Aorta (tissue), 5 donors: ENCODE results near the gene IFNE. TPM values are rescaled to one million over a fixed set of nuclear protein-coding genes. Genes with fewer than 3 reads are reported as not detected.

ENCODE experiments used
- ATAC-seq: fragments of 200-7000 bp; cut with Tn5 transposase; one replicate; pipeline ENCODE4 v1.9.1; 2022; ENCODE audit warnings: moderate library complexity; ENCODE audit not compliant: low FRiP score
- DNase-seq, 2 donors: peaks; one replicate each; pipeline ENCODE4 v3.0.0-alpha.2; 2020
- H3K27ac ChIP-seq, 2 donors: one replicate each; pipeline ENCODE4 v1.5.1; 2013; ENCODE audit warnings: low read length in 2 of 2, mild to moderate bottlenecking in 2 of 2, moderate library complexity in 2 of 2, control low read depth in 1 of 2, inconsistent platforms in 1 of 2, low read depth in 1 of 2
- H3K27me3 ChIP-seq, 2 donors: one replicate each; pipeline ENCODE4 v1.6.1; 2013; ENCODE audit warnings: control low read depth in 1 of 2, low read length in 1 of 2, mild to moderate bottlenecking in 1 of 2, moderate library complexity in 1 of 2; ENCODE audit not compliant: insufficient read depth in 2 of 2, control insufficient read depth in 1 of 2
- H3K36me3 ChIP-seq, 2 donors: one replicate each; pipeline ENCODE4 v1.6.1; 2013; ENCODE audit warnings: control low read depth in 1 of 2, low read length in 1 of 2, mild to moderate bottlenecking in 1 of 2; ENCODE audit not compliant: insufficient read depth in 2 of 2, control insufficient read depth in 1 of 2
- H3K4me1 ChIP-seq, 2 donors: one replicate each; pipeline ENCODE4 v1.6.1; 2013; ENCODE audit warnings: low read length in 2 of 2, control low read depth in 1 of 2, mild to moderate bottlenecking in 1 of 2, moderate library complexity in 1 of 2; ENCODE audit not compliant: insufficient read depth in 2 of 2, control insufficient read depth in 1 of 2
- H3K4me3 ChIP-seq, 2 donors: one replicate each; pipeline ENCODE4 v1.5.1; 2013; ENCODE audit warnings: low read length in 2 of 2, control low read depth in 1 of 2, mild to moderate bottlenecking in 1 of 2
- H3K9me3 ChIP-seq: one replicate; pipeline ENCODE4 v1.6.1; 2013; ENCODE audit warnings: mild to moderate bottlenecking, low read length; ENCODE audit not compliant: control insufficient read depth
- WGBS, 2 donors: extraction: QIAGEN DNeasy Blood & Tissue Kit; methylation state at CpG; one replicate each; pipeline ENCODE4 v1.1.7; 2013; 5-methylcytosine and 5-hydroxymethylcytosine counted together
- intact Hi-C, 2 donors: fragments of 100-400 bp; cut with DNase I; formaldehyde crosslinking; loops; one replicate each; pipeline versions ENCODE4 v1.14.2 to v1.15.0; 2022
- polyA plus RNA-seq, 2 donors: library from polyadenylated mRNA; stranded (reverse); fragments of 200-250 nt; gene quantifications; one replicate each; pipeline ENCODE4 v1.2.3, GENCODE V29; 2013
- total RNA-seq, 2 donors: library from RNA; stranded (reverse); fragmentation: NEBNext Ultra II Directional; extraction: Animal tissue kit (Norgen Biotek cat#: 25700); gene quantifications; one replicate each; pipeline ENCODE4 v1.2.1, GENCODE V29; 2021
- donor health status: healthy with polysubstance abuse.
- donor health status: Bipolar disorder and iron deficiency.
- donor health status: DM: no; HTN: no; CAD: no.
- donor health status: DM: no; HTN: no; CAD: no.
- donor health status: DM: yes; HTN: yes; CAD: no.

IFNE gene
- total and polyA plus RNA-seq, 4 donors = not detected

- no peak for ATAC-seq
Measured at GRCh38 chr9:21504894-21505293, 22.8 kb upstream of the IFNE start.

GRCh38 chr9:21504113-21504512 is 22.0 kb upstream of the IFNE start:
- Histone ChIP-seq H3K4me1 (no peaks in the 10 kb centered on the region), H3K27me3 (no peaks in the 10 kb centered on the region), H3K9me3 (no peaks in the 10 kb centered on the region), H3K27ac (no peak overlapping the region), H3K4me3 (no peak overlapping the region), H3K36me3 (no peaks in the 10 kb centered on the region)
- ATAC-seq = no peak
- intact Hi-C loops = no loop called here
- DNase-seq = no peak
- 73 to 76% methylated on average over 2 of the region's 2 CpGs for WGBS, 2 donors

More at GRCh38 chr9:21504894-21505293, 22.8 kb upstream of the IFNE start:
- Histone ChIP-seq H3K4me3 (no peak overlapping the region), H3K27ac (no peak overlapping the region), H3K4me1 (no peaks in the 10 kb centered on the region), H3K9me3 (no peaks in the 10 kb centered on the region), H3K27me3 (no peaks in the 10 kb centered on the region), H3K36me3 (no peaks in the 10 kb centered on the region)
- intact Hi-C loops = no loop called here
- DNase-seq = no peak

GRCh38 chr9:21502586-21502985 is 20.5 kb upstream of the IFNE start:
- no peaks in the 10 kb centered on the region for H3K4me1 ChIP-seq
- intact Hi-C loops = no loop called here
- ATAC-seq = no peak
- no peaks in the 10 kb centered on the region for H3K36me3 ChIP-seq
- no peak overlapping the region for H3K27ac ChIP-seq
- no peak overlapping the region for H3K4me3 ChIP-seq
- no peak for DNase-seq
- WGBS, 2 donors = 57% methylated on average over 1 of the region's 1 CpG
- H3K27me3 ChIP-seq = no peaks in the 10 kb centered on the region
- H3K9me3 ChIP-seq = no peaks in the 10 kb centered on the region

GRCh38 chr9:21499912-21500311 is 17.8 kb upstream of the IFNE start:
- Histone ChIP-seq H3K9me3 (no peaks in the 10 kb centered on the region), H3K36me3 (no peaks in the 10 kb centered on the region), H3K4me3 (no peak overlapping the region), H3K27ac (no peak overlapping the region), H3K4me1 (no peaks in the 10 kb centered on the region), H3K27me3 (no peaks in the 10 kb centered on the region)
- intact Hi-C loops = no loop called here
- no peak for ATAC-seq
- no peak for DNase-seq
- WGBS, 2 donors = 36 to 48% methylated on average over 5 of the region's 5 CpGs

GRCh38 chr9:21491756-21492155 is 9.6 kb upstream of the IFNE start:
- no peak overlapping the region for H3K27ac ChIP-seq
- no peaks in the 10 kb centered on the region for H3K27me3 ChIP-seq
- H3K9me3 ChIP-seq = no peaks in the 10 kb centered on the region
- H3K36me3 ChIP-seq = no peaks in the 10 kb centered on the region
- 29 to 40% methylated on average over 1 of the region's 1 CpG for WGBS, 2 donors
- no peaks in the 10 kb centered on the region for H3K4me1 ChIP-seq
- DNase-seq (no peak), ATAC-seq (no peak)
- H3K4me3 ChIP-seq = no peak overlapping the region
- intact Hi-C loops = no loop called here

- ATAC-seq = no peak
- Histone ChIP-seq H3K36me3 (no peaks in the 10 kb centered on the region), H3K27ac (no peak overlapping the region), H3K4me1 (no peaks in the 10 kb centered on the region), H3K4me3 (no peak overlapping the region), H3K27me3 (no peaks in the 10 kb centered on the region), H3K9me3 (no peaks in the 10 kb centered on the region)
- WGBS, 2 donors = 46 to 53% methylated on average over 1 of the region's 1 CpG
- DNase-seq = no peak
- intact Hi-C loops = no loop called here
Measured at GRCh38 chr9:21481470-21482056, 550 bp downstream of the IFNE start.

GRCh38 chr9:21479152-21479702 is 2.9 kb downstream of the IFNE start:
- 59 to 67% methylated on average over 8 of the region's 8 CpGs for whole genome bisulfite sequencing, 2 donors
- no peak overlapping the region for H3K4me3 ChIP-seq
- no peak overlapping the region for H3K27ac ChIP-seq
- ATAC-seq = no peak
- no peak for DNase-seq
- intact Hi-C loops = no loop called here
- H3K4me1 ChIP-seq = no peaks in the 10 kb centered on the region
- H3K27me3 ChIP-seq = no peaks in the 10 kb centered on the region
- no peaks in the 10 kb centered on the region for H3K9me3 ChIP-seq
- H3K36me3 ChIP-seq = no peaks in the 10 kb centered on the region

GRCh38 chr9:21477466-21477865 is 4.6 kb downstream of the IFNE start:
- no peaks in the 10 kb centered on the region for H3K36me3 ChIP-seq
- no peak for ATAC-seq
- H3K9me3 ChIP-seq = no peaks in the 10 kb centered on the region
- 71 to 74% methylated on average over 2 of the region's 2 CpGs for WGBS, 2 donors
- intact Hi-C loops = no loop called here
- H3K27me3 ChIP-seq = no peaks in the 10 kb centered on the region
- no peak overlapping the region for H3K4me3 ChIP-seq
- DNase-seq = no peak
- H3K4me1 ChIP-seq = no peaks in the 10 kb centered on the region
- no peak overlapping the region for H3K27ac ChIP-seq

- Histone ChIP-seq H3K36me3 (no peaks in the 10 kb centered on the region), H3K4me3 (no peak overlapping the region), H3K27me3 (no peaks in the 10 kb centered on the region), H3K9me3 (no peaks in the 10 kb centered on the region), H3K27ac (no peak overlapping the region), H3K4me1 (no peaks in the 10 kb centered on the region)
- intact Hi-C loops = no loop called here
- 79 to 81% methylated on average over 3 of the region's 3 CpGs for WGBS, 2 donors
- ATAC-seq (no peak), DNase-seq (no peak)
Measured at GRCh38 chr9:21473236-21473635, 8.9 kb downstream of the IFNE start.
